ENCODE measurements around the gene ITGA8. TPM values are rescaled to one million over a fixed set of nuclear protein-coding genes. Genes with fewer than 3 reads are reported as not detected.

The ITGA8 gene
- total and polyA plus RNA-seq, 12 donors = 4.7 to 46.0 (median 22.2) TPM

DNA sequence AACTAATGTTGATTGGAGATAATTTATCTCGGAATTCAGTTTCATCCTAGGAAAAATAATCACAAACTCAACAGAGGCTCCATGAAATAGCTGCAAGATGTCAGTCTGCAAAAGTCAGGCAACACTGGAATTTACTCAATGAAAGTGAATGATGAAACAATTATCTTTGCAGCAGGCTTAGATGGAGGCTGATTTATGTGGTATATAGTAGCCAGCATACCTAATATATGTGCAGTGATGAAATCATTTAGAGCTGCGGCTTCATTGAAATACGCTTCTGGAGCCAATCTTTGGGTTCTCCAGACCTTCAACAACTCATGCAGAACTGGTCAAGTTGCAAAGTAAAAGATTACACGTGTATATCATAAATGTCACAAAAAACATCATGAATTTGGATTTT lies 113.3 kb downstream of the ITGA8 start:
- no peak overlapping the region for H3K4me3 ChIP-seq
- no peak for DNase-seq
- intact Hi-C loops (cut with DNase I) = no loop called here
- no peaks in the 10 kb centered on the region for H3K9me3 ChIP-seq (replicated peaks in 1 of 3)
- H3K36me3 ChIP-seq (replicated peaks in 1 of 2) = no peaks in the 10 kb centered on the region
- 74 to 82% (median 79%) methylated on average over 4 of the region's 4 CpGs for whole genome bisulfite sequencing, 4 donors
- H3K27ac ChIP-seq = no peak overlapping the region
- H3K27me3 ChIP-seq = no peaks in the 10 kb centered on the region
- H3K4me1 ChIP-seq (replicated peaks in 1 of 2) = no peaks in the 10 kb centered on the region
- no peak for TF ChIP-seq POLR2A (IDR thresholded peaks at IDR 0.05)
- TF ChIP-seq, protein P1, sequence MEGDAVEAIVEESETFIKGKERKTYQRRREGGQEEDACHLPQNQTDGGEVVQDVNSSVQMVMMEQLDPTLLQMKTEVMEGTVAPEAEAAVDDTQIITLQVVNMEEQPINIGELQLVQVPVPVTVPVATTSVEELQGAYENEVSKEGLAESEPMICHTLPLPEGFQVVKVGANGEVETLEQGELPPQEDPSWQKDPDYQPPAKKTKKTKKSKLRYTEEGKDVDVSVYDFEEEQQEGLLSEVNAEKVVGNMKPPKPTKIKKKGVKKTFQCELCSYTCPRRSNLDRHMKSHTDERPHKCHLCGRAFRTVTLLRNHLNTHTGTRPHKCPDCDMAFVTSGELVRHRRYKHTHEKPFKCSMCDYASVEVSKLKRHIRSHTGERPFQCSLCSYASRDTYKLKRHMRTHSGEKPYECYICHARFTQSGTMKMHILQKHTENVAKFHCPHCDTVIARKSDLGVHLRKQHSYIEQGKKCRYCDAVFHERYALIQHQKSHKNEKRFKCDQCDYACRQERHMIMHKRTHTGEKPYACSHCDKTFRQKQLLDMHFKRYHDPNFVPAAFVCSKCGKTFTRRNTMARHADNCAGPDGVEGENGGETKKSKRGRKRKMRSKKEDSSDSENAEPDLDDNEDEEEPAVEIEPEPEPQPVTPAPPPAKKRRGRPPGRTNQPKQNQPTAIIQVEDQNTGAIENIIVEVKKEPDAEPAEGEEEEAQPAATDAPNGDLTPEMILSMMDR (IDR thresholded peaks at IDR 0.05) = no peak

DNA sequence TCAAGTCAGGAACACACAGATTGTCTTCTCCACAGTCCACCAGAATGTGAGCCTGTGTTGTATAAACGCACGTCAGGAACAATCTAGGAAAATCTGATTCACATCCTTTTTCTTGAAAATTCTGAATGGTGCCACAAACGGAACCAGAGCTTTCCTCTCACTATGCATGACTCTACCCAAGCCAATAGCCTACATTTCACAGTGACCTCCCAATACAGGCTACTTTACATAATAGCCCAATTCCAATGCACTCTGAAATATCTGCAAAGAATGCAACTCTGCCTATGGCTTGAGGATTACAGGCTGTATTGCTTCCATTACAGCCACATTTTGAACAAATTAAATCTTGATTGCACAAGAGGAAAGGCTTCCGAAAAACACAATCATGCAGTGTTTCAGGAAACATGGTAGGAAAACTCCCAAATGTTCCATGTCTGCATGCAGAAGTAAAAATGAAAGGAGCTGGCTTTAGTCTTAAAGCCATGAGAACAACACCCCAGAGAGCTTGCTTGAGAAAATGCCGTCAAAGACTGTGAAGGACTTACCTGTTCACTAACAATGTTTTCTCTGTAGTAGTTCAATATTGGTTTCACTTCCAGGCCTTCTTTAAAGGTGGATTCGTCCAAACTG lies 113.9 kb downstream of the ITGA8 start:
- intact Hi-C loops (cut with DNase I) = no loop called here

DNA sequence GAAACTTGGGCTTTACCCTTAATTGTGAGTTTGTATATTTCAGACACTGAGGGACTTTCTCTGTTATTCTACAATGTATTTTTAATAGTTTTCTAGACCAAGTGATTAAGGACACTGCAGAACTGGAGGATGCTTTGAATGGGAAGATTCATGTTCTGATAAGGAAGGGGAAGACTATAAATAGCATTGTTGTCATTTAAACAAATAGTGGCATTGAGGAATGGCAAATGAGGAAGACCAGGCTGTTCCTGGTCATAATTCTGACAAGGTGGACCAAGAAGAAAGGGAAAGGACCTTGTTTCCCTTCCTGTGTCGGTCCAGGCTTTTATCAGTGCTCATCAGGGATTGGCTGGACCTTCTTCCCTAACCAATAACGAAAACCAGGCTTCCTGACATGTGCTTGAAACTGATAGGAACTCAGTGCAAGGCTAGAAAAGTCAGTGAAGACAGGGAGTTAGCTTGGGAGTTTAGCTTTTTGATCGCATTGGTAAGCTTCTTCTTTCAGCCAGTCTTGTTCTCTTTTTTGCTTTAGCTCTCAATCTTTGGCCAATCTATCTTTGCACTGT lies 116.2 kb downstream of the ITGA8 start:
- Histone ChIP-seq H3K36me3 (replicated peaks in 1 of 2) (no peaks in the 10 kb centered on the region), H3K27me3 (no peaks in the 10 kb centered on the region), H3K4me3 (no peak overlapping the region), H3K27ac (no peak overlapping the region), H3K9me3 (replicated peaks in 1 of 3) (no peaks in the 10 kb centered on the region), H3K4me1 (replicated peaks in 1 of 2) (no peaks in the 10 kb centered on the region)
- DNase-seq = peak in 1 of 7 donors; percentile 16
- intact Hi-C loops (cut with DNase I) = no loop called here
- WGBS, 4 donors = 15 to 26% (median 25%) methylated on average over 3 of the region's 3 CpGs
- TF ChIP-seq POLR2A (IDR thresholded peaks at IDR 0.05) = no peak
- TF ChIP-seq, protein P1 (IDR thresholded peaks at IDR 0.05) = no peak

More for the DNA sequence above, 113.9 kb downstream of the ITGA8 start:
- WGBS, 4 donors = 57 to 73% (median 70%) methylated on average over 6 of the region's 6 CpGs
- Histone ChIP-seq H3K27ac (peak overlapping the region in 1 of 5 donors; percentile 22), H3K36me3 (replicated peaks in 1 of 2) (no peaks in the 10 kb centered on the region), H3K4me1 (replicated peaks in 1 of 2) (no peaks in the 10 kb centered on the region), H3K27me3 (no peaks in the 10 kb centered on the region), H3K9me3 (replicated peaks in 1 of 3) (no peaks in the 10 kb centered on the region), H3K4me3 (no peak overlapping the region)
- TF ChIP-seq POLR2A (IDR thresholded peaks at IDR 0.05) = no peak
- TF ChIP-seq, protein P1 (IDR thresholded peaks at IDR 0.05) = no peak
- no peak for DNase-seq

DNA sequence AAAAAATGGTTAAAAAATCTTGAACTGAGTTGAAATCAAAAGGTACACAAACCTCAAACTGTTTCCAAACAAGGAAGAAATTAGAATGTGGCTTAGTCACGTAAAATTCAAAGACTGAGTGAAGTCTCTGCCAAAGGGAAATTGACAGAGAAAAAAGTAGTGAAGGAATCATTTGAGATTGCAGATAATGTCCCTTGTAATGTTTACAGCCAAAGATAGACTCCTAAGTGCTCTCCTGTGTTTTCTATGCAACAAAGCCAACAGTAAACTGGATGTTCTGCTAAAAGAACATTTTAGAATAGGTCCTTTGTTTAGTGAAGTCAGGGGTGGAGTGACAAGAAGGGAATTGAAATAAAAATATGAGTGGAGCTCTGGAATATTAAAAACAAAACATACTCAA lies 117.9 kb downstream of the ITGA8 start:
- Histone ChIP-seq H3K4me3 (no peak overlapping the region), H3K36me3 (replicated peaks in 1 of 2) (no peaks in the 10 kb centered on the region), H3K27me3 (no peaks in the 10 kb centered on the region), H3K4me1 (replicated peaks in 1 of 2) (no peaks in the 10 kb centered on the region), H3K27ac (no peak overlapping the region), H3K9me3 (replicated peaks in 1 of 3) (no peaks in the 10 kb centered on the region)
- intact Hi-C loops (cut with DNase I) = no loop called here
- TF ChIP-seq, protein P1 (IDR thresholded peaks at IDR 0.05) = no peak
- TF ChIP-seq POLR2A (IDR thresholded peaks at IDR 0.05) = no peak
- WGBS, 4 donors = 17 to 51% (median 47%) methylated on average over 1 of the region's 1 CpG
- DNase-seq = no peak
